RWPE1 (cell line): Measurements from ENCODE around the gene TPRX2.
A peak's percentile ranks its signal among the peaks of the same experiment; 100 is the strongest.
"Not testable (repeated sequence)": the region's sequence is repeated elsewhere in the genome, so short reads cannot be mapped to it uniquely, and the experiment has no call there.

Experiments
- CTCF ChIA-PET: fragments of 350-600 bp; sonication (Branson Sonifier 250); formaldehyde crosslinking; extraction: SDS; loops from one replicate; lab custom pipeline; 2021; lab: Yijun Ruan, JAX
- POLR2A ChIA-PET: fragments of 400-600 bp; formaldehyde crosslinking; extraction: SDS; loops from one replicate; lab custom pipeline; 2020; ENCODE audit warnings: antibody characterized with exemption; ENCODE audit not compliant: low non-redundant PET; lab: Yijun Ruan, JAX
- DNase-seq: peaks from one replicate; pipeline ENCODE4 v3.0.0; 2012; ENCODE audit warnings: low spot score
- H3K27ac ChIP-seq: fragments of 450-650 bp; 2 replicates; pipeline ENCODE4 v1.5.1; 2017
- TF ChIP-seq, protein P1 (sequence below): fragments of 450-650 bp; conservative IDR thresholded peaks from 2 replicates; pipeline ENCODE4 v1.5.1; 2017; ENCODE audit warnings: low read depth, mild to moderate bottlenecking

Gene TPRX2

DNA sequence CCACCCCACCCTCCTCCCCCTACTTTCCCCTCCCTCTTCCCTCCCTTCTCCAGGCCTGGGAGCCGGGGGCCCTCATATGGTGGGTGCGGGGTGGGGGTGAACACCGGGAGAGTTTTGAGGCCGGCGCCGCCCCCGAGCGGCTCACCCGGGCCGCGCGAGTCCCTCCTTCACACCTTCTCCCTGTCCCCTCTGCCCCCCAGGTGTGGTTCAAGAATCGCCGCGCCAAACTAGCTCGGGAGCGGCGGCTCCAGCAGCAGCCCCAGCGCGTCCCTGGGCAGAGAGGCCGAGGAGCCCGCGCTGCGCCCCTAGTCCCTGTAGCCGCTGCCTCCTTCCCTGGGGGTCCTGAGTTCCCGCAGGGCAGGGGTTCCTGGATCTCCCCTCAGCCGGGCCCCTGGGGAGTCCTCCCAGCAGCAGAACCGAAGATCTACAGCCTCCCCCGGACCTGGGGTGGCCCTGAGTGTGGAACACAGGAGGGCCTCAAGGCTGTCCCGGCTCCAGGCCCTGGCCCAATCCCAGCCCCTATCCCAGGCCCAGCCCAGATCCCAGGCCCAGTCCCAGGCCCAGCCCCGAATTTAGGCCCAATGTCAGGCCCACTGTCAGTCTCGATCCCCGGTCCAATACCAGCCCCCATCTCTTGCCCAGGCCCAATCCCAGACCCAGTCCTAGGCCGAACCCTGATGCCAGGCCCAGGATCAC lies 1.7 kb downstream of the TPRX2 start:
- H3K27ac ChIP-seq = no peak overlapping the region
- POLR2A ChIA-PET = no interaction called here
- TF ChIP-seq, protein P1, sequence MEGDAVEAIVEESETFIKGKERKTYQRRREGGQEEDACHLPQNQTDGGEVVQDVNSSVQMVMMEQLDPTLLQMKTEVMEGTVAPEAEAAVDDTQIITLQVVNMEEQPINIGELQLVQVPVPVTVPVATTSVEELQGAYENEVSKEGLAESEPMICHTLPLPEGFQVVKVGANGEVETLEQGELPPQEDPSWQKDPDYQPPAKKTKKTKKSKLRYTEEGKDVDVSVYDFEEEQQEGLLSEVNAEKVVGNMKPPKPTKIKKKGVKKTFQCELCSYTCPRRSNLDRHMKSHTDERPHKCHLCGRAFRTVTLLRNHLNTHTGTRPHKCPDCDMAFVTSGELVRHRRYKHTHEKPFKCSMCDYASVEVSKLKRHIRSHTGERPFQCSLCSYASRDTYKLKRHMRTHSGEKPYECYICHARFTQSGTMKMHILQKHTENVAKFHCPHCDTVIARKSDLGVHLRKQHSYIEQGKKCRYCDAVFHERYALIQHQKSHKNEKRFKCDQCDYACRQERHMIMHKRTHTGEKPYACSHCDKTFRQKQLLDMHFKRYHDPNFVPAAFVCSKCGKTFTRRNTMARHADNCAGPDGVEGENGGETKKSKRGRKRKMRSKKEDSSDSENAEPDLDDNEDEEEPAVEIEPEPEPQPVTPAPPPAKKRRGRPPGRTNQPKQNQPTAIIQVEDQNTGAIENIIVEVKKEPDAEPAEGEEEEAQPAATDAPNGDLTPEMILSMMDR = no peak
- no peak for DNase-seq
- CTCF ChIA-PET = no interaction called here

DNA sequence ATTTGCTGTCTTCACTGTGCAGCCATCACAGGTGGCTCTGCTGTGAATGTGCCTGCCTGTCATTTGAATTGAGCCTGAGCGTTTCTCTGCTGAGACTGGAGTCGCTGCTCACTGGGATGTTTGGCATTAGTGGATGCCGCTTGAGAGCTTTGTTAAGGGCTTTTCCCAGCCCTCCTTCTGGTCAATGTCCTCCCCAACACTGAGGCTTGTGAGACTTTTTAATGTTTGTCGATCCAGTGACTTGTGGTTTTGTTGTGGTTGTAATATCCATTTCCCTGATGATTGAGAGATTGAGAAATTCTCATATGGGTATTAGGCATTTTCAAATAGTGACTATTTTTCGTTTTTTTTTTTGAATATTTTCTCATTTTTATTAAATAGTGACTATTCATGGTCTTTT lies 2.6 kb downstream of the TPRX2 start:
- H3K27ac ChIP-seq = no peak overlapping the region
- DNase-seq = no peak
- POLR2A ChIA-PET = no interaction called here
- TF ChIP-seq, protein P1 = no peak
- CTCF ChIA-PET = no interaction called here

DNA sequence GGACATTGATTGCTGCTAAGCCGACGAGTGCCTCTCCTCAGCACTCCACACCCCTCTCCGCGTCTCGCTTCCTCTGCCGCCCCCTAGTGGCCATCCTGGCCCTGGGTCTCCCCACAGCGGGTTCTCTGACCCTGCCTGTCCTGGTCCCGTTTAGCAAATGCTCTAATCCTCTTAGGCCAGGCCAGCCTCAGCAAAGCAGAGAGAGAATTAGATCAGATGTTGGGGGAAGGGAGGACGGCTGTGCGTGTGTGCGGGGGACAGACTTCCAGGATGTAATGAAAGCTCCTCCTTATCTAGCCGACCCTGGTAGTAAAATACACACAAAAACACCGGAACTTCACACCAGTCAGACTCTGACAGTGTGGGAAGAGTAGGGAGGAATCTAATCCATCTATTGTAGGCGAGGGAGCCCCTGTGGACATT lies 4.5 kb downstream of the TPRX2 start:
- TF ChIP-seq, protein P1 = peak; percentile 92
- H3K27ac ChIP-seq = no peak overlapping the region
- peak; percentile 83 for DNase-seq
- ChIA-PET POLR2A (no interaction called here), CTCF (interaction anchor here (0.6 to 2.0 kb wide), 6 partner anchors 11 to 74 kb away, joined by 4 to 8 read pairs (median 5); no protein-coding TSS in a partner anchor)

DNA sequence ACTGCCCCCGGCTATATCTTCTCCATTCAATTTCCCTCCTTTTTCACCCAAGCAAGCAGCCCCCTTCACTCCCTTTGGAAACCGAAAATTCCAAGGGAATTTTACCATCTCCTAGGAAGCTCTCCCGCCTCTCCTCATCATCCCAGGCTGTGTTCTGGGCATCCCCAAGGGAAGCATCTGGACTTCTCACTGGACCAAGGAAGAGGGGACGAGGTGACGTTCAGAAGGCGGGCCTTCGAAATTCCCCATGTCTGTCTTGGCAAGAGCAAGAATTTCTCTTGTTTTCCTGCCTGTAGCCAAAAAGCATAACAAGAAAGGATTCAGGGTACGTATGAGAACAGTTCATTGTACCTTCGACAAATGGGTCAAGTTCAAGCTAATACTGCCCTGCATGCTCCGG lies 6.1 kb downstream of the TPRX2 start:
- DNase-seq = no peak
- ChIA-PET POLR2A (no interaction called here), CTCF (interaction anchor here (0.7 to 1.7 kb wide), 5 partner anchors 12 to 1565 kb away, joined by 3 to 7 read pairs (median 5); no protein-coding TSS in a partner anchor)
- H3K27ac ChIP-seq = no peak overlapping the region
- TF ChIP-seq, protein P1 = no peak

DNA sequence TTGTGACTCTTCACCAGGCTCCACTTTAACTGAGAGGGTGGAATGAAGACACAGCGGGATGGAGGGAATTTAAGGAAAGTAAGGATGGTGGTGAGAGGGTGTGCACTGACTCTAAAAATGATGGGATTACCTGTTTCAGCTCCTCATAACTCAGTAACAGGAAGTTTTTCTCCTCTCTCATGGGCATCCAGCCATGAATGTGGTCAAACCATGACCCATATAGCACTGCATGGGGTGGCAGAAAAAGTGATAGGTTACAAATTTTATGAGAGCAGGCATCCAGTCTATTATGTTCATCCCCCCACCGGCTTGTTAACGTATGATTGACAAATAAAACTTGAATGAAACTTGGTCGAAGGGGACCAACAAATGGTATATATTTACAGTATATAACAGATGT lies 19.9 kb downstream of the TPRX2 start:
- CTCF ChIA-PET = interaction anchor here (0.6 kb wide), 1 partner anchor 10 kb away, joined by 3 read pairs; no protein-coding TSS in a partner anchor
- TF ChIP-seq, protein P1 = no peak
- POLR2A ChIA-PET = no interaction called here
- DNase-seq = no peak
- H3K27ac ChIP-seq = no peak overlapping the region

DNA sequence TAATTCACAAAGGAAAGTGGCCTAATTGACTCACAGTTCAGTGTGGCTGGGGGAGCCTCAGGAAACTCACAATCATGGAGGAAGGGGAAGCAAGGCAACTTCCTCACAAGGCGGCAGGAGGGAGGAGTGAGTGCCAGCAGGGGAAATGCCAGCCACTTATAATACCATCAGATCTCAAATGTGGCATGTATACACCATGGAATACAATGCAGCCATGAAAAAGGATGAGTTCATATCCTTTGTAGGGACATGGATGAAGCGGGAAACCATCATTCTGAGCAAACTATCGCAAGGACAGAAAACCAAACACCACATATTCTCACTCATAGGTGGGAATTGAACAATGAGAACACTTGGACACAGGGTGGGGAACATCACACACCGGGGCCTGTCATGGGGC lies 20.4 kb downstream of the TPRX2 start:
- POLR2A ChIA-PET, DNase-seq, CTCF ChIA-PET, H3K27ac ChIP-seq: not testable (repeated sequence)

DNA sequence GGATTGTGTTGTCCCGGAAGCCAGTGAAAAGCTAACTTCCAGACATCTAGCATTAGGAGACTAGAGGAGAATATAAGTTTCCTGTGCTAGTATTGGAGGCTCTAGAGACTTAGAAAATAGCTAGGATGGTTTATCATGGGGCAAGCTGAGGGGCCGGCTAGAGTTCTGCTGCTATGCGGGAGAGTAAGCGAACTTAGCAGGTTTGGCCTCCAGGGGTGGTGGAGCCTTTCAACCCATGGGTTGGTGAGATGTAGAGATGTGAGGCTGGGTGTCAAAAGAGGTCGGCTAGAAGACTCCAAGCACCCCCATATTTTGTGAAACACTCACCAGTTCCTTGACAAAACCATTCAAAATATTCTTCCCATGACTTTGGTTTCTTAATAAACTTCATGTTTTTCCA lies 22.7 kb downstream of the TPRX2 start:
- TF ChIP-seq, protein P1 = no peak
- H3K27ac ChIP-seq = no peak overlapping the region
- ChIA-PET POLR2A (no interaction called here), CTCF (interaction anchor here (0.6 kb wide), 1 partner anchor 1180 kb away, joined by 6 read pairs; no protein-coding TSS in a partner anchor)
- no peak for DNase-seq
